Cardiac fibroblast (primary cell): ENCODE data around the gene CAB39L.
"Not testable (repeated sequence)": the region's sequence is repeated elsewhere in the genome, so short reads cannot be mapped to it uniquely, and the experiment has no call there.

Experiments used
- DNase-seq, 2 donors: peaks; one replicate each; pipeline versions ENCODE4 v3.0.0 to v3.0.0-alpha.2; 2010; ENCODE audit warnings: low read depth in 2 of 2
- H3K4me3 ChIP-seq, 2 donors: replicated peaks in 1 of 2; 1 replicate in 1 of 2; 2 replicates in 1 of 2; pipeline ENCODE4 v1.5.1; 2011; ENCODE audit warnings: low read depth in 2 of 2, low read length in 2 of 2, mild to moderate bottlenecking in 2 of 2, moderate library complexity in 1 of 2
- TF ChIP-seq, protein P1 (sequence below): IDR thresholded peaks from one replicate; pipeline ENCODE4 v1.5.1; 2011; ENCODE audit warnings: low read depth, mild to moderate bottlenecking, low read length, inconsistent platforms

The CAB39L gene

DNA sequence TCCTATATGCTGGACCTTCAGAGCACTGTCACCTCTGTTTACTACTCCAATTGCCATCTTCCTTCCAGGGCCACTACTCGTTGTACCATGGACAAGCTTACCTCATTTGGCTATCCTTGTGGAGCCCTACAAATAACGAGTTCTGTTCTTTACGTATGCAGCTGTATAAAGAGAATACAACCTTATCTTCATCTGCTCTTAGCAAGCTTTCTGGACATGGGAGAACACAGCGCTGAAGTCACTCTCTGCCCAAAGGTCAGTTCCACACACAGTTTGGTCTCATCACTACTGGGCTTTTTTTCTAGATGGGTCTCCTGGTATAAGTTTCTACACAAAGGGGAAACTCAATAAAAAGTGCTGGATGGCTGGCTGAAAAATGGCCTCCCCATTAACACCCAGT is 107.2 kb downstream of the CAB39L start:
- TF ChIP-seq, protein P1, sequence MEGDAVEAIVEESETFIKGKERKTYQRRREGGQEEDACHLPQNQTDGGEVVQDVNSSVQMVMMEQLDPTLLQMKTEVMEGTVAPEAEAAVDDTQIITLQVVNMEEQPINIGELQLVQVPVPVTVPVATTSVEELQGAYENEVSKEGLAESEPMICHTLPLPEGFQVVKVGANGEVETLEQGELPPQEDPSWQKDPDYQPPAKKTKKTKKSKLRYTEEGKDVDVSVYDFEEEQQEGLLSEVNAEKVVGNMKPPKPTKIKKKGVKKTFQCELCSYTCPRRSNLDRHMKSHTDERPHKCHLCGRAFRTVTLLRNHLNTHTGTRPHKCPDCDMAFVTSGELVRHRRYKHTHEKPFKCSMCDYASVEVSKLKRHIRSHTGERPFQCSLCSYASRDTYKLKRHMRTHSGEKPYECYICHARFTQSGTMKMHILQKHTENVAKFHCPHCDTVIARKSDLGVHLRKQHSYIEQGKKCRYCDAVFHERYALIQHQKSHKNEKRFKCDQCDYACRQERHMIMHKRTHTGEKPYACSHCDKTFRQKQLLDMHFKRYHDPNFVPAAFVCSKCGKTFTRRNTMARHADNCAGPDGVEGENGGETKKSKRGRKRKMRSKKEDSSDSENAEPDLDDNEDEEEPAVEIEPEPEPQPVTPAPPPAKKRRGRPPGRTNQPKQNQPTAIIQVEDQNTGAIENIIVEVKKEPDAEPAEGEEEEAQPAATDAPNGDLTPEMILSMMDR, result no peak
- DNase-seq, result no peak
- no peak overlapping the region for H3K4me3 ChIP-seq

DNA sequence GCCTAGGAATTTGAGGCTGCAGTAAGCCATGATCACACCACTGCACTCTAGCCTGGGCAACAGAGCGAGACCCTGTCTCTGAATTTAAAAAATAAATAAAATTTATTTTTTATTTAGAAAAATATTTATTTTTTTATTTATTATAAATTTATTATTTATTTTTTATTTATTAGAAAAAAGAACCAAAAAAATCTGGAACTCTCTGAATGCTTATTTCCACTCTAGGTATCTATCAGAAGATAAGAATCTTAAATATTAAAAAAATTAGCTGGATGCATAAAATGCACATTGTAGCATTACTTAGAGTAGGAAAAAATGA is 113.4 kb downstream of the CAB39L start:
- no peak for DNase-seq
- TF ChIP-seq, protein P1, result no peak
- H3K4me3 ChIP-seq, result no peak overlapping the region

DNA sequence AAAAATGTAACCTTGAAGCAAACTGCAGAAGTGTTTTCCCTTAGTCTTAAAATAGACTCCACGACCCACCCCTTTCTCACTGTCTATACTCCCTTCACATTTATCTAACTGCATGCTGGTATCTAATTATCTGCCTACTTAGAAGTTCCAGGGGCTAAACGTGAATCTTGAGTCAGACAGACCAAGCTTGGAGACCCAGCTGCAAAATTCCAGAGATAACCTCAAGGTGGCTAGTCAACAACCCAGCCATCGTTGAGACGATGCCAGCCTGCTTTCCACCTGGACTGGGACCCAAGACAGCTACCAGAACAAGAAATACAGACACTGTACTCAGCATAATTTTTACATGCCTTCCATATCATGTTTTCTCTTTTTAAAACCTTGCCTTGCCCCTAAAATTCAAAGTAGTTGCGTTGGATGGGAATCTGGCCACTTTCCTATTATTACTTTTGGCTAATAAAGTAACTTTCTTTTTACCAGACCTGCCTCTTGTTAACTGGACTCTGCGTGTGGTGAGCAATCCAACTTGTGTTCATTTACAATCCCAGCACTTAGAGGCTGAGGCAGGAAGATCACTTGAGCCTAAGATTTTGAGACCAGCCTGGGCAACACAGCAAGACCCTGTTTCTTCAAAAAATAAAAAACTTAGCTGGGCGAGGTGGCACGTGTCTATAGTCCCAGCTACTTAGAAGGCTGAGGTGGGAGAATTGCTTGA is 113.9 kb downstream of the CAB39L start:
- H3K4me3 ChIP-seq, result no peak overlapping the region
- TF ChIP-seq, protein P1, result no peak
- DNase-seq, result no peak

DNA sequence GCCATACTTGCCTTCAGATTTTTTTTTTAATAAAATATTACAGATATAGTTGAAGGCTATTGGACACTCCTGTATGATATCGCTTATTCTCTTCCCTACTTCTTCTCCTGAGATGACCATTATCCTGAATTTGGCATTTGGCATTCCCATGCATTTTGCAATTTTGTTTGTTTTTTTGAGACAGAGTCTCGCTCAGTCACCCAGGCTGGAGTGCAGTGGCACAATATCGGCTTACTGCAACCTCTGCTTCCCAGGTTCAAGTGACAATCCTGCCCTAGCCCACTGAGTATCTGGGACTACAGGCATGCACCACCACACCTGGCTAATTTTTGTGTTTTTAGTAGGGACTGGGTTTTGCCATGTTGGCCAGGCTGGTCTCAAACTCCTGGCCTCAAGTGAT is 116.7 kb downstream of the CAB39L start:
- not testable (repeated sequence) for H3K4me3 ChIP-seq, DNase-seq

DNA sequence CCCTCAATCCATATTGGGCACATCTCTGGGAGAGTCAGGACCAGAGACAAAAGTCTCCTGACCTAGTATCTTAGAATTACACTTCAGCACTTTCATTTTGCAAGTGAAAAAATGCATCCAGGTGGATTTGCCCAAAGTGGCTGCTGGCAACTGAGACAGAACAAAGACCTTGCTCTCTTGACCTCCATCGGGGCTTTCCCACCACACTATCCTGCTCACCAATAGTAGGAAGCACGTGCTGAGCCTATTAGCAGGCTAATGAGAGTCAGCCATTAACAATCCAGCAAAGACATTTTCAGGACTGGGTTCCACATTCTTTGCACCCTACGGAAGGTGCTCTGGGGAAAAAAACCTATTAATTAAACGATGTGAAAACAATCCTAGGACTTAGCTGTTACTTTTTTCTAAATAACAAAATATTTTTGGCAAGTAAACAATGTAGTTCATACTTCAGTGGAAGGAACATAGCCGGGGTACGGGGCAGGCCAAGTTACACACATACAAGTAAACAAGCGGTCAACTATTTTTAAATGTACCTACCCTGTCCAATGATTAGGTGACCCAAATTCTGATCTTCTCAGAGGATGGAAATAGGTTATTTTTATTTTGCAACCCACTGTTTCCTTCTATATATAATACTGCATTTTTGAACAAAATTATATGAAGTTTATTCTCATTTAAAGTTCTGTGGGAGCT is 117.5 kb downstream of the CAB39L start:
- no peak overlapping the region for H3K4me3 ChIP-seq
- TF ChIP-seq, protein P1, result no peak

DNA sequence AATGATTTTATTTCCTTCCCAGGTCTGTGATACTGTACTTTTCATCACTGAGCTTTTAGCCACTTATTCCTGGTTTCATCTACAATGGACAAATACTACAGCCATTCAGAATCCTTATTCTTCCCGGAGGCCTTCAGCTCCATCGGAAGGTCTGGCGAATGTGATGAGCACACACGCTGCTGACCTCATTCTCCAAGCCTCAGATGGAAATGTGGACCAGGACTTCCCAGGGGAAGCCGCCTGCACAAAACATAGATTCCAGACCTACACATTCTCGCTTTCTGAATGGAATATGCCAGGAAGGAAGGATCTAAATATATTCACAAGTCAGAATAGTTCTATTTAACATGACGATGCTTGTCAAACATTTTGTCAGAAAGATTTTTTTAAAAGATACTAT is 120.5 kb downstream of the CAB39L start:
- no peak overlapping the region for H3K4me3 ChIP-seq
- no peak for DNase-seq
- TF ChIP-seq, protein P1, result no peak

More for the DNA sequence above, 117.5 kb downstream of the CAB39L start:
- no peak for DNase-seq

DNA sequence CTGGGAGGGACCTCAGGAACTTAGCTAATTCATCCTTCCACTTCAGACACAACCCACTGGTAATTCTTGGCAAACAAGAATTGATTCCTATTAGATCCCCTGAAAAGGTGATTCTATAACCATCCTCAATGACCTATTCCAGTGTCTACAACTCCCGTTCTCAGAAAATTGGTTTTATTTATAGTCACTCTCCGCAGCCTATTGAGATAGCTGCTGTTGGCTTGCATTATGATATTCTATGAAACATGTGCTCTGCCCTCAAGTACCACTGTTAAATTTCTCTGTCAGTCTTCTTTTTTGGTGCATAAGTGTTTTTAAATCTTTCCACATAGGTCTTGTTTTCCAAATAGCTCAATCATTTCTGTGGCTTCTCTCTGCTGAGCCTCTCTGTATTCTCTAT is 121.2 kb downstream of the CAB39L start:
- H3K4me3 ChIP-seq, result no peak overlapping the region
- no peak for DNase-seq
- TF ChIP-seq, protein P1, result no peak
